ENCODE measurements around the gene TTLL10.

TTLL10 gene

GRCh38 chr1:1237874-1238701 lies 64.4 kb downstream of the TTLL10 start:
- no peak for DNase-seq

GRCh38 chr1:1238702-1239178 lies 65.1 kb downstream of the TTLL10 start:
- no peak for DNase-seq

- no peak for DNase-seq
Observed at GRCh38 chr1:1239227-1239613, 65.5 kb downstream of the TTLL10 start.

- no peak for DNase-seq
Observed at GRCh38 chr1:1239614-1240347, 66.1 kb downstream of the TTLL10 start.

GRCh38 chr1:1240348-1240732 lies 66.7 kb downstream of the TTLL10 start:
- no peak for DNase-seq

- DNase-seq = no peak
Observed at GRCh38 chr1:1240822-1241587, 67.3 kb downstream of the TTLL10 start.

GRCh38 chr1:1241588-1242219 lies 68.0 kb downstream of the TTLL10 start:
- no peak for DNase-seq

- no peak for DNase-seq
Observed at GRCh38 chr1:1242461-1243265, 69.0 kb downstream of the TTLL10 start.

GRCh38 chr1:1243266-1243660 lies 69.6 kb downstream of the TTLL10 start:
- no peak for DNase-seq

- DNase-seq = no peak
Observed at GRCh38 chr1:1243807-1244191, 70.1 kb downstream of the TTLL10 start.

- no peak for DNase-seq
Observed at GRCh38 chr1:1244192-1244811, 70.6 kb downstream of the TTLL10 start.

- no peak for DNase-seq
Observed at GRCh38 chr1:1245178-1245816, 71.6 kb downstream of the TTLL10 start.

GRCh38 chr1:1245817-1246576 lies 72.3 kb downstream of the TTLL10 start:
- DNase-seq = no peak

- no peak for DNase-seq
Observed at GRCh38 chr1:1246577-1247340, 73.1 kb downstream of the TTLL10 start, which contains the start of gene C1QTNF12. TSS of gene C1QTNF12 (minus strand) at chr1:1246722. CDS start at chr1:1246690, 32 bp downstream.

- DNase-seq = no peak
Observed at GRCh38 chr1:1247341-1247913, 73.7 kb downstream of the TTLL10 start.

All from activated CD4-positive, alpha-beta T cell treated with anti-CD3 and anti-CD28 coated beads for 48 hours (primary cell).